Activated T-cell treated with anti-CD3 and anti-CD28 coated beads for 1 hour (primary cell): Measurements from ENCODE around the gene GRIK5.

Experiments
- DNase-seq: peaks from one replicate; pipeline ENCODE4 v3.0.0-alpha.2; 2020; ENCODE audit warnings: low read depth

GRIK5 gene

GRCh38 chr19:42075616-42076379, 5.8 kb upstream of the GRIK5 start, which contains the start of gene ZNF574:
ZNF574 (plus strand) TSS chr19:42076166; CDS start chr19:42078607, 2,441 bp downstream.
- peak; percentile 97 for DNase-seq

GRCh38 chr19:42075364-42075615, 5.3 kb upstream of the GRIK5 start:
- DNase-seq: no peak

GRCh38 chr19:42074513-42075363, 4.7 kb upstream of the GRIK5 start:
- DNase-seq: peak; percentile 10

GRCh38 chr19:42071247-42071646, 1.2 kb upstream of the GRIK5 start:
- no peak for DNase-seq

GRCh38 chr19:42068756-42069571, 1.0 kb downstream of the GRIK5 start:
- DNase-seq: no peak

GRCh38 chr19:42068361-42068755, 1.6 kb downstream of the GRIK5 start:
- DNase-seq: no peak

- no peak for DNase-seq
Measured at GRCh38 chr19:42067315-42067888, 2.6 kb downstream of the GRIK5 start.

- no peak for DNase-seq
Measured at GRCh38 chr19:42066075-42066754, 3.8 kb downstream of the GRIK5 start.

GRCh38 chr19:42065511-42065910, 4.5 kb downstream of the GRIK5 start:
- no peak for DNase-seq

- DNase-seq: no peak
Measured at GRCh38 chr19:42065051-42065450, 5.0 kb downstream of the GRIK5 start.

GRCh38 chr19:42064432-42064831, 5.6 kb downstream of the GRIK5 start:
- DNase-seq: no peak

- no peak for DNase-seq
Measured at GRCh38 chr19:42062381-42062780, 7.6 kb downstream of the GRIK5 start.

- DNase-seq: no peak
Measured at GRCh38 chr19:42060117-42060516, 9.9 kb downstream of the GRIK5 start.

- no peak for DNase-seq
Measured at GRCh38 chr19:42059196-42059595, 10.8 kb downstream of the GRIK5 start.

- no peak for DNase-seq
Measured at GRCh38 chr19:42057846-42058245, 12.2 kb downstream of the GRIK5 start.

- no peak for DNase-seq
Measured at GRCh38 chr19:42054205-42054604, 15.8 kb downstream of the GRIK5 start.

- no peak for DNase-seq
Measured at GRCh38 chr19:42053037-42053935, 16.7 kb downstream of the GRIK5 start.

GRCh38 chr19:42052241-42052863, 17.7 kb downstream of the GRIK5 start:
- DNase-seq: no peak

- no peak for DNase-seq
Measured at GRCh38 chr19:42051166-42052115, 18.6 kb downstream of the GRIK5 start.
